Measurements from ENCODE around the gene EIF3D. TPM values are rescaled to one million over a fixed set of nuclear protein-coding genes. Genes with fewer than 3 reads are reported as not detected.

EIF3D gene
- total and polyA plus RNA-seq, 9 of the 15 experiments (the other 6 are each of a cell fraction or from before 2014, with no cell fraction given), result 191 to 422 (median 279) TPM

GRCh38 chr22:36506637-36507517, 22.1 kb downstream of the EIF3D start, which contains the start of gene FOXRED2 (continued):
- TF ChIP-seq REST (IDR thresholded peaks at IDR 0.05; ENCODE audit: borderline replicate concordance), result peak; percentile 81
- TF ChIP-seq REST (CRISPR knock-in tag; IDR thresholded peaks at IDR 0.05; ENCODE audit: low read depth), result no peak
- TF ChIP-seq ZBTB17 (CRISPR knock-in tag; IDR thresholded peaks at IDR 0.05), result no peak
- TF ChIP-seq PTBP1 (IDR thresholded peaks at IDR 0.05; ENCODE audit: low read depth, low read length), result no peak
- TF ChIP-seq ATF7 (IDR thresholded peaks at IDR 0.05), result peak; percentile 65; the same call in 1 of the 2 replicates
- peak; percentile 94 for TF ChIP-seq MAX (CRISPR knock-in tag; IDR thresholded peaks at IDR 0.05)
- TF ChIP-seq ATF1 (CRISPR knock-in tag; IDR thresholded peaks at IDR 0.05), result no peak
- TF ChIP-seq ATF1 (tag; IDR thresholded peaks at IDR 0.05), result peak; percentile 49
- peak; percentile 52; the same call in 1 of the 2 replicates for TF ChIP-seq MITF (IDR thresholded peaks at IDR 0.05)
- TF ChIP-seq ZNF212 (CRISPR knock-in tag; IDR thresholded peaks at IDR 0.05), result no peak
- TF ChIP-seq LARP7 (IDR thresholded peaks at IDR 0.05), result no peak
- TF ChIP-seq PHF20 (IDR thresholded peaks at IDR 0.05; ENCODE audit: partially characterized antibody), result peak; percentile 29
- 0 out of 2 replicates have a peak, but pooled peaks have one; percentile 81 for TF ChIP-seq MTA3 (IDR thresholded peaks at IDR 0.05; ENCODE audit: borderline replicate concordance)
- TF ChIP-seq ZBTB43 (CRISPR knock-in tag; IDR thresholded peaks at IDR 0.05), result peak; percentile 53; the same call in 1 of the 2 replicates
- TF ChIP-seq FOXK2 (conservative IDR thresholded peaks at IDR 0.05 in 1 of 2, IDR thresholded peaks at IDR 0.05 in 1 of 2; ENCODE audit: low read depth in 2 of 2), result 0 out of 4 replicates have a peak, but pooled peaks of 1 of the 2 experiments have one; percentile 36
- peak in 1 of 2 experiments; percentile 94; a peak in 1 of 4 replicates for TF ChIP-seq TEAD1 (CRISPR knock-in tag; IDR thresholded peaks at IDR 0.05)
- peak; percentile 68 for TF ChIP-seq TBP (optimal IDR thresholded peaks at IDR 0.05; ENCODE audit: low read depth, low read length)

All from K562 (cell line).